A673 (cell line): Measurements from ENCODE around the gene GAGE10. TPM values are rescaled to one million over a fixed set of nuclear protein-coding genes. Genes with fewer than 3 reads are reported as not detected.

Experiments
- BruUV-seq: library from RNA; stranded (reverse); fragments of 400-500 nt; replicated peaks from 2 replicates; lab custom pipeline; 2021; lab: Mats Ljungman, UMichigan
- CTCF ChIA-PET: fragments of 300-600 bp; sonication (Branson Sonifier 250); formaldehyde crosslinking; loops from one replicate; lab custom pipeline; 2022; ENCODE audit warnings: antibody characterized with exemption; lab: Charles Lee
- POLR2A ChIA-PET: fragments of 300-600 bp; sonication (Branson Sonifier 250); formaldehyde crosslinking; loops from one replicate; lab custom pipeline; 2022; ENCODE audit warnings: antibody characterized with exemption; ENCODE audit not compliant: low non-redundant PET; lab: Charles Lee
- DNase-seq: peaks from one replicate; pipeline ENCODE4 v3.0.0-alpha.2; 2015; ENCODE audit warnings: low spot score
- H3K27ac ChIP-seq: fragments of 200-600 bp; sonication (generic); 2 replicates; pipeline ENCODE4 v1.5.1; 2016; ENCODE audit warnings: mixed run types, low read depth, mild to moderate bottlenecking, mixed read lengths, antibody characterized with exemption, low read length; ENCODE audit not compliant: poor library complexity, severe bottlenecking
- H3K27me3 ChIP-seq: fragments of 200-600 bp; sonication (generic); replicated peaks from 2 replicates; pipeline ENCODE4 v1.6.1; 2017; ENCODE audit warnings: mixed run types, low read depth, mild to moderate bottlenecking, mixed read lengths, antibody characterized with exemption, low read length; ENCODE audit not compliant: insufficient read depth, poor library complexity
- H3K36me3 ChIP-seq: fragments of 200-600 bp; sonication (generic); 2 replicates; pipeline ENCODE4 v1.6.1; 2016; ENCODE audit warnings: mixed run types, mild to moderate bottlenecking, mixed read lengths, antibody characterized with exemption, low read length; ENCODE audit not compliant: insufficient read depth, poor library complexity, severe bottlenecking
- H3K4me1 ChIP-seq: fragments of 200-600 bp; sonication (generic); 2 replicates; pipeline ENCODE4 v1.6.1; 2017; ENCODE audit warnings: mixed run types, mild to moderate bottlenecking, mixed read lengths, antibody characterized with exemption, low read length; ENCODE audit not compliant: insufficient read depth, poor library complexity, severe bottlenecking
- H3K4me3 ChIP-seq: fragments of 200-600 bp; sonication (generic); 2 replicates; pipeline ENCODE4 v1.5.1; 2016; ENCODE audit warnings: low read depth, mixed run types, mild to moderate bottlenecking, mixed read lengths, low read length; ENCODE audit not compliant: poor library complexity, severe bottlenecking
- H3K9me3 ChIP-seq: fragments of 200-600 bp; sonication (generic); 2 replicates; pipeline ENCODE4 v1.6.1; 2016; ENCODE audit warnings: mixed run types, low read depth, mild to moderate bottlenecking, mixed read lengths, antibody characterized with exemption, low read length; ENCODE audit not compliant: poor library complexity, severe bottlenecking
- CTCF ChIP-seq: fragments of 300-800, 200-600 bp; sonication (generic); conservative IDR thresholded peaks from 2 replicates; pipeline ENCODE4 v1.5.1; 2017; ENCODE audit warnings: low read depth, mild to moderate bottlenecking, antibody characterized with exemption, low read length, moderate library complexity, mixed read lengths
- EZH2 ChIP-seq: fragments of 200-600 bp; sonication (generic); IDR thresholded peaks from 2 replicates; pipeline ENCODE4 v1.6.1; 2017; ENCODE audit warnings: borderline replicate concordance, low read depth, mild to moderate bottlenecking, mixed read lengths, antibody characterized with exemption, low read length; ENCODE audit not compliant: poor library complexity, severe bottlenecking
- intact Hi-C: fragments of 100-400 bp; cut with micrococcal nuclease; formaldehyde crosslinking; loops from one replicate; pipeline ENCODE4 v1.10.0; 2022; ENCODE audit not compliant: unreplicated experiment
- total RNA-seq: library from RNA; stranded (reverse); gene quantifications from 2 replicates; pipeline ENCODE4 v1.2.3, GENCODE V29; 2021

The GAGE10 gene
- total RNA-seq, 1 experiment from 2014 or later = not detected

DNA sequence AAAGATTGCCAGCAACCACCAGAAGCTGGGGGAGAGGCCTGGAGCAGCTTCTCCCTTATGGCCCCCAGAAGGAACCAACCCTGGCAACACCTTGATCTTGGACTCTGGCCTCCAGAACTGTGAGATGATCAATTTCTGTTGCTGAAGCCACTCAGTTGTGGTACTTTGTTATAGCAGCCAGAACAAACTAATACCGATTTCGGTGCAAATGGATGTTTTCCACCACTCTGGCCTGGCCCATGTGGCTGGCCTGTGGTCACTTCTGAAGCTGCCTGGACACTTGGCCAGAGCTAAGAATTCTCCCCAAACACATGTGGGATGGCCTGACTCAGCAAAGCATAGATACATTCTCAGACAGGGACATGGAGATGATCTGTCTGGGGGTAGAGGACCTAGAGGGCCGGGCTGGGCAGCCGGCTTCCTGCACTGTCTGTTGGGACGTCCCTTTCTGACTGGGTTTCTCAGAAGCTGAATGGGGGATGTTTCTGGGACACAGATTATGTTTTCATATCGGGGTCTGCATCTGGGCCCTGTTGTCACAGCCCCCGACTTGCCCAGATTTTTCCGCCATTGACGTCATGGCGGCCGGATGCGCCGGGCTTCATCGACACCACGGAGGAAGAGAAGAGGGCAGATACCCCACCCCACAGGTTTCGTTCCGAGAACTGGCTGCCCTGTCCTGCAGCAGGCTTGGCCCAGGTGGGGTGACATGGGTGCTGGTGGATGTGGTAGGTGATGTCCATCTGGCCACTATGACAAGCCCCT, 43.0 kb upstream of the GAGE10 start:
- H3K4me1 ChIP-seq = no peaks in the 10 kb centered on the region
- H3K9me3 ChIP-seq = no peaks in the 10 kb centered on the region
- no peak for DNase-seq
- intact Hi-C loops = no loop called here
- BruUV-seq = no TSS peak
- no peak overlapping the region for H3K4me3 ChIP-seq
- ChIA-PET CTCF (no interaction called here), POLR2A (no interaction called here)
- H3K36me3 ChIP-seq = no peaks in the 10 kb centered on the region
- TF ChIP-seq EZH2 (no peak), CTCF (no peak)
- H3K27ac ChIP-seq = no peak overlapping the region
- no peaks in the 10 kb centered on the region for H3K27me3 ChIP-seq

DNA sequence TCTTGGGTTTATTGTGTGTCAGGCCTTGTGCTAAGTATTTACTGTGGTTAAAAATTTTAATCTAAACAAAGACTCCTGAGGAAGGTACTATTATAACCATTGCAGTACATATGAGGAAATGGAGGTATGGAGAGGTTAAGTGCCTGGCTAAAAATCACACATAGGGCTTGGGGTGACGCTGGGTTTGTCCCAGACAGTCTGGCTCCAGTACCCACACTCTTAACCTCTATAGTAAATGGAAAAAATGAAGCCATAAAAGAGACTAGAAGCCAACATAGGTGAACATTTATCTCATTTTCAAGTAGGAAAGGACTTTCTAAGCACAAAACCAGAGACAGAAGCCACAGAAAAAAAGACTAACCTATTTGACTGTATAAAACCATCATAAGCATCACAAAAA, 40.8 kb upstream of the GAGE10 start:
- no peak overlapping the region for H3K4me3 ChIP-seq
- no peaks in the 10 kb centered on the region for H3K27me3 ChIP-seq
- ChIA-PET POLR2A (no interaction called here), CTCF (no interaction called here)
- H3K4me1 ChIP-seq = no peaks in the 10 kb centered on the region
- BruUV-seq = no TSS peak
- no peaks in the 10 kb centered on the region for H3K36me3 ChIP-seq
- intact Hi-C loops = no loop called here
- no peak overlapping the region for H3K27ac ChIP-seq
- no peak for DNase-seq
- TF ChIP-seq EZH2 (no peak), CTCF (no peak)
- no peaks in the 10 kb centered on the region for H3K9me3 ChIP-seq

DNA sequence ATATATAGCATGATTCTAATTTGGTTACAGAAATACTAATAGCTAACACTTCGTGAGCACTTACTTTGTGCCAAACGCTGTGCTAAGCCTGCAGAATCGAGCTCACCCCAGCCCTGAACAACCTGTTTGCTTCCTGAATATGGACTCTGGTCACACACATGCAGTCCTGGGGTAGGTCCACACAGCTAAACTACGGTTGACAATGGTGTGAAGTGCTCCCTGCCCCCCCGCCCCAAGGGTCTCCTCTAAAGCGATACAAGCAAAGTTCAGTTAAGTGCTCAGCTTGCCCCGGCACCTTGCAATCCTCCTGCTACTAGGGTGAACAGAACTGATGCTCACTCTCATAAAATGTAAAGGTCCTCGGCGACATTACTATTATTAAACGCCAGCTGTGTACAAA, 39.8 kb upstream of the GAGE10 start:
- DNase-seq = no peak
- Histone ChIP-seq H3K36me3 (no peaks in the 10 kb centered on the region), H3K4me1 (no peaks in the 10 kb centered on the region), H3K27me3 (no peaks in the 10 kb centered on the region), H3K4me3 (no peak overlapping the region), H3K9me3 (no peaks in the 10 kb centered on the region), H3K27ac (no peak overlapping the region)
- intact Hi-C loops = no loop called here
- POLR2A ChIA-PET = no interaction called here
- no TSS peak for BruUV-seq
- CTCF ChIA-PET = no interaction called here
- TF ChIP-seq CTCF (no peak), EZH2 (no peak)
